ENCODE measurements around the gene ARMC5.

DNA sequence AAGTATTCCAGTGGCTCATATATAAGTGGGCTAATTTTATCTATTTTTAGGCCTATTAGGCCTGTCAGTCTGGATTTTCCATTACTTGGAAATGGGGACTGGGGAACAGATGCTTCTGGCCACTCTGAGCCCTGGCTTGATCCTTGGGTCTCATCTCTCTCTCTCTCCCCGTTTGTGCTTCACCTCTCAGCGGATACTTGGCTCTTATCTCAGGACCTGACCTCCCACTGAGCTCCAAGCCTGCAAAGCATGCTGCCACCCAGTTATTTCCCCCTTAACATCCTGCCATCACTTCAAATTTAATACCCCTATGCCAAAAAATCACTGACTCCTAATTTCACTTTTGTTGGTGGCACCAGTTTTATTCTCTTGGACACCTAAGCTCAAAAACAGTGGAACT lies 20.9 kb upstream of the ARMC5 start:
- TF ChIP-seq, protein P1, sequence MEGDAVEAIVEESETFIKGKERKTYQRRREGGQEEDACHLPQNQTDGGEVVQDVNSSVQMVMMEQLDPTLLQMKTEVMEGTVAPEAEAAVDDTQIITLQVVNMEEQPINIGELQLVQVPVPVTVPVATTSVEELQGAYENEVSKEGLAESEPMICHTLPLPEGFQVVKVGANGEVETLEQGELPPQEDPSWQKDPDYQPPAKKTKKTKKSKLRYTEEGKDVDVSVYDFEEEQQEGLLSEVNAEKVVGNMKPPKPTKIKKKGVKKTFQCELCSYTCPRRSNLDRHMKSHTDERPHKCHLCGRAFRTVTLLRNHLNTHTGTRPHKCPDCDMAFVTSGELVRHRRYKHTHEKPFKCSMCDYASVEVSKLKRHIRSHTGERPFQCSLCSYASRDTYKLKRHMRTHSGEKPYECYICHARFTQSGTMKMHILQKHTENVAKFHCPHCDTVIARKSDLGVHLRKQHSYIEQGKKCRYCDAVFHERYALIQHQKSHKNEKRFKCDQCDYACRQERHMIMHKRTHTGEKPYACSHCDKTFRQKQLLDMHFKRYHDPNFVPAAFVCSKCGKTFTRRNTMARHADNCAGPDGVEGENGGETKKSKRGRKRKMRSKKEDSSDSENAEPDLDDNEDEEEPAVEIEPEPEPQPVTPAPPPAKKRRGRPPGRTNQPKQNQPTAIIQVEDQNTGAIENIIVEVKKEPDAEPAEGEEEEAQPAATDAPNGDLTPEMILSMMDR (IDR thresholded peaks at IDR 0.05) = no peak
- TF ChIP-seq EP300 (IDR thresholded peaks at IDR 0.05) = no peak
